CD4-positive, alpha-beta T cell treated with Interleukin-15 for 1 hour (primary cell): ENCODE data around the gene NATD1.

Experiments
- DNase-seq: peaks from one replicate; pipeline ENCODE4 v3.0.0-alpha.2; 2020

Gene NATD1, protein sequence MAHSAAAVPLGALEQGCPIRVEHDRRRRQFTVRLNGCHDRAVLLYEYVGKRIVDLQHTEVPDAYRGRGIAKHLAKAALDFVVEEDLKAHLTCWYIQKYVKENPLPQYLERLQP

DNA sequence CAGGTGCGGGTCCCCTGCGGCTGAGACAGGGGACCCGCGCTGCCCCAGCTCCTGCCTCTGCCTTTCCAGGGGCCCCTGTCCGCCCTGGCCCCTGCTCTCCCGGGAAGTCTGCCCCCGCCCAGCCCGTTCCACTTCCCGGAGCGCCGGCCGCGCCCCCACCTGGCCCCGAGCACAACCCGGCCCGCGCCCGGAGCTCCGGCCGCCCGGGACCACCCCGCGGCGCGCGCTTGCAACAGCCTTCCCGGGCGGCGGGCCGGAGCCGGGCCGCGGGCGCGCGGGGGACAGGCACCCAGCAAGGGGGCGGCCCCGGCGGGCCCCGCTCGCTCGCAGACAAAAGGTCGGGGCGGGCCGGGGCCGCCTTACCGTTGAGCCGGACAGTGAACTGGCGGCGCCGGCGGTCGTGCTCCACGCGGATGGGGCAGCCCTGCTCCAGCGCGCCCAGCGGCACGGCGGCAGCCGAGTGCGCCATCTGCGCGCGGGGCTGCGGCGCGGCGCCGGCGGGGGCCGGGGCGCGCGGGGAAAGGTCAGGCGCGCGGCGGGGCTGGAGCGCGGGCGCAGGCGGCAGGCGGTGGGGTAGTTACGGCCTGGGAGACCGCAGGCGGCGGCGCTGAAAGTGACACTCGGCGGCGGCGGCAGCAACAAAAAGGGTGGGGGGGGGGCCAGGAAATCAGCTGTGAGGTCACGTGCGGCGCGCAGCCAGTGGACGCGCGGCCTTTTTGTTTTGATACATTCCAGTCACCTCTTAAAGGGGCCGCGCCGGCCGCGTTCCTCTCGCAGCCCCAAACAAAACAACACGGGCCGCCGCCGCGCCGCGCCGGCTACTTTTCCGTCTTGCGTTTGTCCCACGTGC lies at the start of gene NATD1:
Gene NATD1 (minus strand): TSS at position 615 of the 850 bp plus-strand sequence. CDS start 146 bp downstream, at position 469.
- peak; percentile 80 for DNase-seq

DNA sequence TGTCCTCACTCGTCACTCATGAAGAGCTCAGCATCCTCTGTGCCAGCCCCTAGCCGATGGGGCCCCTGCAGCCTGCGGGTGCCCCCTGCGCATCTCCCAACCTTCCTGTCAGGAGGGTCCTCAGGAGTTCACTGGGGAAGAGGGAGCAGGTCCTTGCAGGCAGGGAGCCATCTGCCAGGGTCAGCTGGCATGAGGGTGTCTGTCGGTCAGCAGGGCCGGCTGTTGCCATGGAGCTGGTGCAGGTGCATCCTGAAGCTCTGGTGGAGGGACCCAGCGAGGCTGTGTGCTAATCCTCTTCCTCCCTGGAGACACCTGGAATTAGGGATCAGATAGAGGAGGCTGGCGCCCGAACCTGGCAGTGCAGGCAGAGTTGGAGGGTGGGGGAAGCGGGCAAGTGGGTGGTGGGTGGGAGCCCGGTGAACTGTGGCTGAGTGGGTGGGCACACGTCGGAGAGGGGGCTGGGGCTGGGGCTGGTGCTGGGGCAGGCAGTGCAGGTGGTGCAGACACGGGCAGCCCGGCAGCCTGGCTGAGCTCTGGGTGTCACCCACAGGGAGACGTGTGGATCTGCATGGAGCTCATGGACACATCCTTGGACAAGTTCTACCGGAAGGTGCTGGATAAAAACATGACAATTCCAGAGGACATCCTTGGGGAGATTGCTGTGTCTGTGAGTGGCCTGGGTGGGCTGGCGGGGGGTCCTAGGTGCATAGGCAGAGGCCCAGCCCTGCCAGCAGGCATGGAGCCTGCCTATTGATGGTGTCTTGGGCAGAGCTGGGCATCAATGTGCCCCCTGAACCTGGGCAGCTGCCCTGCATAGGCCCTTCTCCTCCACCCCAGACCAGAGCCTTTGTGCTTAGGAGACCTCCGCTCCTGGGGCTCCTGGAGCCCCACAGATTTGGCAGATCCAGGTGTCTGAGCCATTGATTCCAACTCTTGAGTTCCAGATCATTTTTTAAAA lies 48.7 kb upstream of the NATD1 start:
- DNase-seq, result no peak

DNA sequence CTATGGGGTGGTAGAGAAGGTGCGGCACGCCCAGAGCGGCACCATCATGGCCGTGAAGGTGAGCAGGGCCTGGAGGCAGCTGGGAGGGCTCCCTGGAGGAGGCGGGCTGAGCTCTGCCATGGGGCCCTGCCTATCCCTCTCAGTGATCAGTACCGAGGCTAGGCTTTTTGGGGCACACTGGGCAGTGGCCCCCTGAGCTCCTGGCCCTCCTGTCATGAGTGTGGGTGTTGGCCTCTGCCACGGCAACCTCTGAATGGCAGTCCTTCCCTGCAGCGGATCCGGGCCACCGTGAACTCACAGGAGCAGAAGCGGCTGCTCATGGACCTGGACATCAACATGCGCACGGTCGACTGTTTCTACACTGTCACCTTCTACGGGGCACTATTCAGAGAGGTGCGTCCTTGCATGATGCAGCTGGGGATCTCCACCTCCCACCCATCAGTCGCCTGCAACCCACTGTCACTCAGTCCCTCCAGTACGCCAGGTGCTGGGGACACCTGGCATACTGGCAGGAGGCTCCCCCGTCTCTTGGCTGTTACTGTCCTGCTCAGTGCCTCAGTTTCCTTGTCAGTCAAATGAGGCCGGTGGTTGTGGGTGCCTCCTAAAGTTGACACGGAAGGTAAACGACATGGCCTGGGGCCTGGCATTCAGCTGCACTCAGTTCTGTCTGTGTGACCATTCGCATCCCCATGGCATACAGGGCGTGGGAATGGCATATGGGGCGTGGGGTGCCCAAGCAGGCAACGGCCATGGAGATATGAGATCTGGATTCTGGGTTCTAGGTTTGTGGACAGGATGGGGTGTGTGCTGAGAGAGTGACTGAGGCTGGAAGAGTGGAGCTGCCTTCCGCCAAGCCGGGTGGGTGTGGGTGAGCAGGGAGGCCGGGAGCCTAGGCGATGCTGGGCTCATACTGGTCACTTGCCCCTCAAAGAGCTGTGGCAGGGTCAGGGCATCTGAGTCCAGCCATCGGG lies 47.7 kb upstream of the NATD1 start:
- DNase-seq, result no peak

DNA sequence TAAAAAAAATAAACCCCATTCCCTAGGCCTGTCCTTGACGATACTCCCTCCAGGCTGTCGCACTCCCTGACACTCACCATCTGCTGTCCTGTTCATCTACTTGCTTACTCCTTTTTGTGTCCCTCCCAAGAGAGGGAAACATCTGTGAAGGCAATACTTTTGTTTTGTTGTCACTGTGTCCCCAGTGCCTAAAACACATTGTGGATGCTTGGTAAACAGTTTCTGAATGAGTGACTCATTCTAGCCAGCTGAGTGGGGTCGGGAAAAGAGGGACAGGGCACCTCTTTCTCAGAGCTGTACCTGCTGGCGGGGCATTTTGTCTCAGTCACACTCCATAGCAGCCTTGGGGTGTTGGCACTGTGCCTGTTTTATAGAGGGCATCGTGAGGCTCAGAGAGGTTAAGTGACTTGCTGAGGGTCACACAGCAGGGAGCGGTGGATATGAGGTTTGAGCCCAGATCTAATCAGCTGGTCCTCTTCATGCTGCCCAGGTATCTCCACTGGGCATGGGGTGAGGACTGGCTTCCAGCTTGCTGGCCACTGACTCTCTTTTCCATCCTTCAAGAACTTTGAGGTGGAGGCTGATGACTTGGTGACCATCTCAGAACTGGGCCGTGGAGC lies 46.9 kb upstream of the NATD1 start:
- no peak for DNase-seq

DNA sequence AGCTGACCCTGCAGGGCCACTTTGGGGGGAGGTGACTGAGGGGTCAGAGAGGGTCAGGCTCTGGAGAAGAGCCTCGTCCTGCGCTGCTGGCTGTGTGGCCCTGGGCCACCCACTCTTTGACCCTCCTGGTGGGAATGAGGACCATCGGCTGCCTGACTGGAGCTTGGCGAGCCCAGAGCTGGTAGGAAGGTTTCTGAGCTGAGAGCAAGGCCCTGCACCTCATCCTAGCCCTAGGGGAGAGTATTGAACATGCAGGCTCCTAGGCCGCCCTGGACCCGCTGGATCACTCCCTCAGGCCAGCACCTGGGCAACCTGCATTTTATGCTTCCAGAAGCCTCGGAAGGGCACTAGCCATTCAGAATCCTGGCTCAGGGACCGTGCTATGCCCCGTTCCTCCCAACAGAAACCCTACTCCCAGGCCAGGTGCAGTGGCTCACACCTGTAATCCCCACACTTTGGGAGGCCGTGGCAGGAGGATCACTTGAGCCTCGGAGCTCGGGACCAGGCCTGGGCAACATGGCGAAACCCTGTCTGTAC lies 45.8 kb upstream of the NATD1 start:
- DNase-seq, result no peak

DNA sequence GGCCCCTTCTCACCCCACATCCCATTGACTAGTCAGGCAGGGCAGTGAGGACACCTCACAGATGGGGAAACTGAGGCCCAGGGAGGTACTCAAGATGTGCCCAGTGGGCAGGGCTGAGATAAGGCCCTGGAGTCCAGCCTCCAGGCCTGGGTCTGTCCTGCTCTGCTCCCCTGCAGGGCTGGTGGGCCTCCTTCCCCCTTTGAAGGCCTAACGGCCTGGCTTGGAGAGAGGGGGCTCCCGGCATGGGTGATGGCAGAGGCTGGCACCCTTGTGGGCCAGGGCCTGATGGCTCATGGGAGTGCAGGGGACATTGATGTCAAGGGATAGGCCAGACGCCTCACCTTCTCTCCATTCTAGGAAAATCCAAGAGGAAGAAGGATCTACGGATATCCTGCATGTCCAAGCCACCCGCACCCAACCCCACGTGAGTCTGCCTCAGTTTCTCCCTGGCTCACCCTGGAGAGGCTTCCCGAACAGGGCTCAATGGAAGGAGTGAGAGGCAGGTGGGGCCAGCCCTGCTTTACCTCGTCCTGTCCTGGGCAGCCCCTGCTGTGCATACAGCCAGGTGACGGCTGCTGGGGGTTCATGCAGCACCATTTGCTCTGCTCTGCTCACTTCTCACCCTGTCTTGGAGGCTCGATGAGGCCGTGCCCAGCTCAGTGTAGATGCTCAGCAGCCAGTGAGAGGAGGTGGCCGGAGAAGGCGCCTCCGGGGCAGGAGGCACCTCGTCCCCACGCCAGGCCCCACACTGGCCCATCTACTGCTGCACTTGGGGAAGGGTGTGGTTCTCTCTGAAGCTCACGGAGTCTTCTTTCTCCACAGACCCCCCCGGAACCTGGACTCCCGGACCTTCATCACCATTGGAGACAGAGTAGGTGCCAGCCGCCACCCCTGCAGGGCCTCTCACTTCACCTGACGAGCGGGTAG lies 45.1 kb upstream of the NATD1 start:
- DNase-seq, result no peak

DNA sequence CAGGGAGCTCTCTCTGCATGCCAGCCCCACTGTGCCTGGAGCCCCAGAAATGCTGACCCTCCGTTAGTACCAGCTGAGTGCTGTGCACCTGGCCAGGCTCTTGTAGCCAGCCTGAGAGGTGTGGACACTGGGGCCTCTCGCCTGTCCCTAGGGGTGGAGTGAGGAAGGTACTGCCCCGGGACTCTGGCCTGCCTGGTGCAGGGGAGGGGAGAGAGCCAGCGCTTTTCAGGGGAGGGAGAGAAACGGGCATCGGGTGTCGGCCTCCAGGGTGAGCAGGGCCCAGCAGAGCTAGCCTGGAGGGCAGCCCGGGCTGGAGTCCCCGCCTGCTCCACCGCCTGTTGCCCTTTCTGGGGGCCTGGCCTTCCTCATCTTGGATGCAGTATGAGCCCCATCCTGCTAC lies 44.4 kb upstream of the NATD1 start:
- no peak for DNase-seq

DNA sequence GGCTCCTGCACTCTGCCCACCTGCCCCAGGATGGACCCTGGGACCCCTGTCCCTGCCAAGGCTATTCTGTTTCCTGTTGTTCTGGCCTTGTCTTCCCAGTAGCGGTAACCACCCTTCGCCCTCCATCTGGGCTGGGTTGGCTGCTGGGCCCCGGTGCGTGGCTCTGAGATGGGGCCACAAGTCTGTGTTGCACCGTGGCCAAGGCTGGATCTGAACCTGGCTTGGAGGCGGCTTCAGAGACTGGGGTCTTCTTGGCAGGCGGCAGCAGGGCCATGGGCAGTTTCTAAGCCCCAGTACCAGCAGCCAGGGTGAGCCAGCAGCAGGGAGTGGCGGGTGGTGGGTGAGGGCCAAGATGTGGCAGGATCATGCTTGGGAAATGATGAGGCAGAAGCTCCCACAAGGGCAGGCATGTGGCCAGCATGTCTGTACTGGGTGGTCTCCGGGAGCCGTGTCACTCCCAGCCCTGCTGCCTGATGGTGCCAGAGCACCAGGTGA lies 43.9 kb upstream of the NATD1 start:
- no peak for DNase-seq

DNA sequence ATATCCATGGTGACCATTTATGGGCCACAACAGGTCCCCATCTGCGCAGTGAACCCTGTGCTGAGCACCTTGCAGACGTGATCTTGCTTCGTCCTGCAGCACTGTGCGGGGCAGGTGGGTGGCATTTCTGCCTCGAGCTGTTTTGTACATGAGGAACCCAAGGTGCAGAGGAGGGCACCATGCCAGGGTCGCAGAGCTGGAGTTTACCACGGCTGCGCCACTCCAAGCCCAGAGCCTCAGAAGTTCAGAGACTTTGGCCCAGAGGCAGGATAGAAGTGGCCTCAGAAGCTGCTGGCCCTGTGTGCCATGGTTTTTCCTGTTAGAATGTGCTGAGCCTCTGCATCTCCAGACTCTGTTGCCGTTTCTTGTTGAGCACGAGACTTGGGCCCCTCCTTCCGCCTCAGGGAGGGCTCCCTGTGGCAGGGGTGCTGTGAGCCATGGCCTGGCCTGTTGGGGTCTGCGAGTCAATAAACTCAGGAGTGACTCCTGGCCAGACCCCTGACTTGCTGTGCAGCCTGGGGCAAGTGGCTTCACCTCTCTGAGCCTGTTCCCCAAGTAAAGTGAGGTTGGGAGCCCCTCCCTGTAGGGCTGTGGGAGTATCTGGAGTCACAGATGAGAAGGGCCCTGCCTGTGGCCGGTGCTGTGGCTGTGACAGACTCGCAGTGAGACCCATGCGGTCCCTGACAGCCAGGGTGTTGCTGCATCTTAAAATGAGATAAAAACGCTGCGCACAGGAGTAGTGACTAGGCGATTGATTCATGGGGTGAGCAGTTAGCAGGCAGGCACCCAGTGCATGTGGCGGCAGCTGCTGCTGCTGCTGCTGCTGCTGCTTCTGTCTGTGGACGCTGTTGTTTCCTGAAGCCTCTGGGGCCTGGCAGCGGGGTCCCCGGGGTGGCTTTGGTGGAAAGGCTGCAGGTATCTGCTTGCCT lies 43.2 kb upstream of the NATD1 start:
- no peak for DNase-seq

DNA sequence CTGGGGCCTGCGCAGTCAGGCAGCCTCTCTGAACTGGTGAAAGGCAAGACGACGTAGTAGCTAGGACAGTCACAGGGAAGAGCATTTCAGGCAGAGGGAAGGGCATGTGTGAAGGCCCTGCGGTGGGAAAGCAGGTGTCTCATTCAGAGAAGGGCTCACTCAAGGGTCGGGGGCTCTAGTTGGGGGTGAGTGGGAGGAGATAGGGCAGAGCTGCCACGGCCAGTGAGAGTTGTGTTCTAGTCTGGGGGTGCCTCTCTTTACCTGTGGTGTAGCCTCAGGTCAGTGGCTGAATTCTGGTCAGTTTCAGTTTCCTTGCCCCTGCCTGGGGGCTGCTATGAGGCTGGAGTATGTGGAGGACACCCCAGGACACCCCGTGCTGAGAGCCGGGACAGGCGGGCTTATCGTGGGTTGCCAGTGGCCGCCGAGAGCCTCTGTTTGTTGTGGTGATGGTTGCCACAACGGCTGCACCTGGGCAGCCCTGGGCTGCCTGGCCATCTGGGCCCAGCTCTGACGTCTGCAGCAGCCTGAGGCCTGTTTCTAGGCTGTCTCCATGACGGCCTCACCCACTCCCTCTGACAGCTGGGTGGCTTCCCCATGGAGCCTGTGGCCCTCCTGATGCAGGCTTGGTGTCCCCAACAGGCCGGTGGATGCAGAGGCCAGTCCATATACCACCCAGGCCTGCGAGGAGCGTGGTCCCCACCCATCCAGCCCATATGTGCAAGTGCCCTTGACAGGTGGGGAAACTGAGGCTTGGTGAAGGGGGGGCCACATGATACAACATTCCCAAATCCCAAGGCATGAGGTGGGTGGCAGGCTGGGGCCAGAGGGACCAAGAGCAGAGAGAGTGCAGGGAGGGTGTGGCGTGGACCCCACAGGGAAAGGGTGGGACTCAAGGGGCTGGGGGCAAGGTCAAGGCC lies 42.1 kb upstream of the NATD1 start:
- DNase-seq, result no peak

DNA sequence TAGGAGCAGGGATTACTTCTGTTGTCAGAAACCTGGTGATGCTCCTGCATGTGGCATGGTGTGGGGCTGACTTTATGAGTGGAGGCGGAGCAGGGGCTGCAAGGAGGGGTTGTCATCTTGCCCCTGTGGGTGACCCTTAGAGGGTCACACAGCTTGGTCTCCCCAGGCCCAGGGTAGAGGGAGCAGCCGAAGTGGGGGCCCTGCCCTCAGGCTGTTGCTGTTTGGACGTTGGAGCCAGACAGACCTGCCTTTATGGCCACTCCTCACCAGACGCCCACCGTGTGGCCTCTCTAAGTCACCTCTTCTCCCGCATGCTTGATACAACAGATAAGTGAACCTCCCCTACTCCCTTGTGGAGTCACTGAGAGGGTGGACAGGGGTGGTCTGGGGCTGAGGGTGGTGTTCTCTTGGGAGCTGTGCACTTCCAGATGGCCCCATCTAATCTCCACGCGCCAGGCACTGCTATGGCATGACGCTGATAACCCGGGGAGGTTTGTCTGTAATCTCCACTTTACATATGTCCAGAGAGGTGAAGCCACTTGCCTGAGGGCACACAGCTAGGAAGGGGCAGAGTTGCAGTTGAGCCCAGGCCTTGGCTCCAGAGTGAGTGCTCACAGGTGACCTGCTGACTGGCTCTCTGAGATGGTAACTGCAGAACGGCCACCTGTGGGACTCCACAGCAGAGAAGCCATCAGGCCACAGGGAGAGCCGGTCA lies 41.3 kb upstream of the NATD1 start:
- DNase-seq, result no peak

DNA sequence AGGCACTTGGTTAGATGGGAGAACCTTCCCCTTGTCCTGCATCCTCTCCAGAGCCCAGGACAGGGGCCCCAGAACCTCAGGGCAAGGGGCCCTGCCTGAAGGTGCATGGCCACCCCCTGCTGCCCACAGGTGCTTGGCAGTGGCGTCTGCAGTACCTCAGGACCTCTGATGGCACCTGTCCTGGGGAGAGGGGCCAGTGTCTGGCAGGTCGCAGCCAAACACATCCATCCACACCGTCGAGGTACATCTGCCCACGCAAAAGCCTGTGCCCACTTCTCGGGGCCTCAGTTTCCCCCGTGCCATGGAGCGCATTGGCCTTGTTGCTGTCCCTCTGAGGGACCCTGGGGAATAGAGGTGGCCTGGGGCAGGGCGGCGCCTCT lies 40.6 kb upstream of the NATD1 start:
- no peak for DNase-seq

DNA sequence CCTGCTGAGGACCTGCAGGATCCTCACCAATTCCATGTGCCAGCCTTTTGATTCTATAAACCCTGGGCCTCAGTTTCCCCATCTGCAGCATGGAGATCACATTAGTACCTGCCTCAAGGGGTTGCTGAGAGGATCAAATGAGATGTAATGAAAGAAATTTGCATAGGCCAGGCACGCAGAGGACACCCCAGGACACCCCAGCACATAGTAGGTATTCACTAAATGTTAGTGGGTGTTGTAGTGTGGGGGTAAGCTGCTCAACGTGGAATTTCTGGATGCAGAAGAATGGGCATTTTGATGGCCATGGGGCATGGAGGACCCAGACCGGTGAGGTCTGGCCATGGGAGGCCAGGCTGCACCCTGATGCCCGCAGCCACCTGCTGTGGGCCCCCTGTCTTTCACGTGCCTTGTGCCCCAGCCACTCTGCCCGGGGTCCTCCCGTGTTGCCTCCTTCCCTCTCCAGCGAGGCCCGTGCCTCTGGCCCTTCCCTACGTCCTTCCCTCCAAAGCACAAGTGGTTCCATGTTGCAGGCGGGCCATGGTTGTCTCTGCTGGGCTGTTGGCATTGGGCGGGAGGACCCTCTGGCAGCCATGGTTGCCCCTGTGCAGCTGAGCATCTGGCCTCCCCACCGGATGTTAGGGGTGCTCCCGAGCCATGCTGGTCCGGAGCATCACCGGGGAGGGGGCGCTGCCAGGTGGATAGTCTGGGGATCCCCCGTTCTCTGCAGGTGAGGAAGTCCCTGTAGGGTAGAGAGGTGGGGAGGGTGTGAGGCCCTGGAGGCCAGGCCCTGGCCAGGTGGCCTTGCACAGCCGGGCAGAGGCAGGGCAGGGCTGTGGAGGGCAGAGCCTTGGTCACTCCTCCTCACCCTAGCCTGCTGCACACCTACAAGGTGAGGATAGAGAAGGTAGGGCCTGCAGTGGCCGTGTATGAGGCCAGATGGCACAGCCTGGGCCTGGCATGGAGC lies 39.9 kb upstream of the NATD1 start:
- no peak for DNase-seq

DNA sequence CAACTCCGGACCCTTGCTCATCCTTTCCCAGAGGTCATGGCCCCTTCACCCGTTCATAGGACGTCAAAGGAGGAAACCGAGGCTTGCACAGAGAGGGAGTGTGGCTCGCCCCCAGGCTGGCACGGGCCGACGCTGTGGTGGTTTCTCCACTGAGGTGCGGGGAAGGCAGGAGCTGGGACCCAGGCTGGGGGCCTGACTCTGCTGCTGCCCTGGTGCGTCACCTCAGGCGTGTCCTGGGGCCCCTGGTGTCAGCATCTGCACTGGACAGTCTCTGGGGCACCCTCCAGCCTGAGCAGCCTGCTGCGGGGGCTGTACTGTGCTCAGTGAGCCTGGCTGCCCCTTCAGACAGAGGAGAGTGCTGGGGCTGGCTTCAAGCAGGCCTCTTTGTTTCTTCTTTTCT lies 38.7 kb upstream of the NATD1 start:
- DNase-seq, result no peak

DNA sequence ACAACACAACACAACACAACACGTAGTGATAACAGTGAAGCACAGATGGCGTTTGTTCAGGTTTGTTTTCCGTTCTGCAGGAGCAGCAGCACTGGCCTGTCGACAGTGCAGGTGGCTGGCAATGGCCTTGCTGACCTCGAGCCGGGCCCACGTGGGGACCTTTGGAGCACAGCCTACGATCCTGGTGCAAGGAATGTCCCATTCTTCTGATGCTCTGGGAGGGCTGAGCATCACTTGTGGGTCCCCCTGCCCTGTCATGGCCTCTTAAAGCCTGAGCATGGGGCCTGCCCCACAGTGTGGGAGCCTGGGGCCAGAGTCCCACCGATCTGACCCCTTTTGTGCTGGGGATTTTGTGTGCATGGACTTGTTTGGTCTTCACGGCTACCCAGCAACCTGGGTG lies 38.1 kb upstream of the NATD1 start:
- no peak for DNase-seq
